CD4-positive, alpha-beta memory T cell (primary cell): ENCODE results near the gene TNFSF12. TPM values are rescaled to one million over a fixed set of nuclear protein-coding genes. Genes with fewer than 3 reads are reported as not detected.

Experiments used
- CTCF ChIA-PET: fragments of 350-600 bp; sonication (Branson Sonifier 250); formaldehyde crosslinking; loops from one replicate; lab custom pipeline; 2021; ENCODE audit warnings: inconsistent platforms; ENCODE audit not compliant: partially characterized antibody; lab: Charles Lee
- POLR2A ChIA-PET: fragments of 350-600 bp; sonication (Branson Sonifier 250); formaldehyde crosslinking; loops from one replicate; lab custom pipeline; 2021; ENCODE audit not compliant: partially characterized antibody; lab: Charles Lee
- DNase-seq, 5 donors: peaks; one replicate each; pipeline versions ENCODE4 v3.0.0 to v3.0.0-alpha.2; 2020 to 2022; ENCODE audit warnings: mixed read lengths in 1 of 5
- H3K27ac ChIP-seq: one replicate; pipeline ENCODE4 v1.7.0; 2013; ENCODE audit warnings: low read depth, low read length
- H3K27me3 ChIP-seq: 2 replicates; pipeline ENCODE4 v1.7.0; 2013; ENCODE audit warnings: mild to moderate bottlenecking, low read length, moderate library complexity; ENCODE audit not compliant: insufficient read depth
- H3K36me3 ChIP-seq: 2 replicates; pipeline ENCODE4 v1.7.0; 2013; ENCODE audit warnings: mild to moderate bottlenecking, low read length, moderate library complexity; ENCODE audit not compliant: insufficient read depth
- H3K4me1 ChIP-seq: 2 replicates; pipeline ENCODE4 v1.7.0; 2013; ENCODE audit warnings: mild to moderate bottlenecking, low read length, moderate library complexity; ENCODE audit not compliant: insufficient read depth
- H3K4me3 ChIP-seq, 2 donors: one replicate each; pipeline ENCODE4 v1.7.0; 2013; ENCODE audit warnings: low read length in 2 of 2, mild to moderate bottlenecking in 1 of 2
- H3K9me3 ChIP-seq, 2 donors: one replicate each; pipeline ENCODE4 v1.7.0; 2013; ENCODE audit warnings: low read length in 2 of 2, control low read depth in 1 of 2; ENCODE audit not compliant: control insufficient read depth in 1 of 2
- H3K27ac Mint-ChIP-seq, 7 donors: one replicate each; pipeline ENCODE4 v1.8.0; 2020 to 2021; ENCODE audit warnings: mixed read lengths in 7 of 7, mild to moderate bottlenecking in 6 of 7, inconsistent platforms in 3 of 7, moderate library complexity in 3 of 7
- H3K27me3 Mint-ChIP-seq, 2 donors: one replicate each; pipeline ENCODE4 v1.8.0; 2020 to 2021; ENCODE audit warnings: mixed read lengths in 2 of 2
- H3K36me3 Mint-ChIP-seq, 2 donors: one replicate each; pipeline ENCODE4 v1.8.0; 2020 to 2021; ENCODE audit warnings: mixed read lengths in 2 of 2, inconsistent platforms in 1 of 2, mild to moderate bottlenecking in 1 of 2
- H3K4me1 Mint-ChIP-seq, 4 donors: one replicate each; pipeline ENCODE4 v1.8.0; 2020 to 2021; ENCODE audit warnings: mixed read lengths in 4 of 4, mild to moderate bottlenecking in 1 of 4
- H3K4me3 Mint-ChIP-seq, 8 donors: one replicate each; pipeline ENCODE4 v1.8.0; 2020 to 2021; ENCODE audit warnings: mixed read lengths in 8 of 8, mild to moderate bottlenecking in 7 of 8, moderate library complexity in 6 of 8, inconsistent platforms in 3 of 8
- H3K9me3 Mint-ChIP-seq, 8 donors: one replicate each; pipeline ENCODE4 v1.8.0; 2020 to 2021; ENCODE audit warnings: mixed read lengths in 8 of 8, mild to moderate bottlenecking in 5 of 8, inconsistent platforms in 3 of 8, moderate library complexity in 1 of 8
- intact Hi-C: fragments of 100-400 bp; cut with micrococcal nuclease; formaldehyde crosslinking; loops from one replicate; pipeline ENCODE4 v1.15.1; 2023
- polyA plus RNA-seq, 2 donors: library from polyadenylated mRNA; unstranded; fragments of 300-500 nt; fragmentation: Illumina TruSeq; gene quantifications; one replicate each; pipeline ENCODE4 v1.2.3, GENCODE V29; 2021
- total RNA-seq, 2 experiments: library from RNA; stranded (reverse); gene quantifications; one replicate each; pipeline ENCODE4 v1.2.3, GENCODE V29; 2021

Gene TNFSF12
- total and polyA plus RNA-seq, 4 experiments from 2014 or later = 45.1 to 72.8 (median 49.0) TPM

DNA sequence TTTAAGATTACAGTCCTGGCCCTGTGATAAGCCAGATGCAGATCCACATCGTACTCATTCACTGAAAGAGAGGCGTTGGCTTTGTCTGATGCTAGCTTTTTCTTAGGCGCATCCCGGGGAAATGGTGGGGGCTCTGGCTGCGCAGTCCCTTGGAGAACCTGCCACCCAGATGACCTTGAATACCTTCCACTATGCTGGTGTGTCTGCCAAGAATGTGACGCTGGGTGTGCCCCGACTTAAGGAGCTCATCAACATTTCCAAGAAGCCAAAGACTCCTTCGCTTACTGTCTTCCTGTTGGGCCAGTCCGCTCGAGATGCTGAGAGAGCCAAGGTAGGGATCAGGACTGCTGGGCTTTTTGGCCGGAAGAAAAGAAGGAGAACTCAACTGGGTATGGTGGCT, 40.7 kb upstream of the TNFSF12 start:
- H3K27me3 ChIP-seq = no peaks in the 10 kb centered on the region
- CTCF ChIA-PET = interaction anchor here (0.8 to 1.9 kb wide), 5 partner anchors 8 to 150 kb away, joined by 3 to 7 read pairs (median 5); partner anchors contain the start of gene SENP3
- DNase-seq = no peak
- Mint-ChIP-seq H3K27ac (peak overlapping the region in 1 of 7 donors; percentile 75), H3K4me3 (no peak overlapping the region), H3K36me3 (peaks cover 56 to 89% of the 10 kb centered on the region in 2 donors), H3K27me3 (no peaks in the 10 kb centered on the region), H3K9me3 (no peaks in the 10 kb centered on the region), H3K4me1 (peaks cover 0 to 1% (median 0%) of the 10 kb centered on the region in 4 donors)
- POLR2A ChIA-PET = interaction anchor here (0.9 to 1.5 kb wide), 2 partner anchors 21 to 24 kb away, joined by 3 to 4 read pairs; no protein-coding TSS in a partner anchor
- no peak overlapping the region for H3K27ac ChIP-seq
- H3K36me3 ChIP-seq = peaks cover 69% of the 10 kb centered on the region
- no peak overlapping the region for H3K4me3 ChIP-seq
- H3K9me3 ChIP-seq = no peaks in the 10 kb centered on the region
- H3K4me1 ChIP-seq = no peaks in the 10 kb centered on the region
- intact Hi-C loops = no loop called here

DNA sequence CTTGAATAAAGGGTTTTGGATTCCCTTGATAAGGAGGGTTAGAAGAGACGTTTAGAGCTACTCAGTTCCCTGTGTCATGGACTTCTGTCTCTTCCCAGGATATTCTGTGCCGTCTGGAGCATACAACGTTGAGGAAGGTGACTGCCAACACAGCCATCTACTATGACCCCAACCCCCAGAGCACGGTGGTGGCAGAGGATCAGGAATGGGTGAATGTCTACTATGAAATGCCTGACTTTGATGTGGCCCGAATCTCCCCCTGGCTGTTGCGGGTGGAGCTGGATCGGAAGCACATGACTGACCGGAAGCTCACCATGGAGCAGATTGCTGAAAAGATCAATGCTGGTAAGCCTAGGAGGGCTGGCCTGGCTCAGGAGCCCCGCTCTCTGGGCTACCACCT, 40.0 kb upstream of the TNFSF12 start:
- Mint-ChIP-seq H3K36me3 (peaks cover 54 to 89% of the 10 kb centered on the region in 2 donors), H3K27me3 (no peaks in the 10 kb centered on the region), H3K9me3 (no peaks in the 10 kb centered on the region), H3K4me3 (no peak overlapping the region), H3K27ac (peak overlapping the region in 2 of 7 donors; percentile 35 to 75), H3K4me1 (peaks cover 0 to 1% (median 0%) of the 10 kb centered on the region in 4 donors)
- CTCF ChIA-PET = interaction anchor here (1.3 kb wide), 1 partner anchor 52 kb away, joined by 5 read pairs; the partner anchor contains the start of gene SENP3
- Histone ChIP-seq H3K36me3 (peaks cover 69% of the 10 kb centered on the region), H3K9me3 (no peaks in the 10 kb centered on the region), H3K27me3 (no peaks in the 10 kb centered on the region), H3K4me3 (no peak overlapping the region), H3K4me1 (no peaks in the 10 kb centered on the region), H3K27ac (no peak overlapping the region)
- no peak for DNase-seq
- POLR2A ChIA-PET = interaction anchor here (0.5 to 1.5 kb wide), 2 partner anchors 22 to 56 kb away, joined by 3 to 4 read pairs; no protein-coding TSS in a partner anchor
- intact Hi-C loops = no loop called here

DNA sequence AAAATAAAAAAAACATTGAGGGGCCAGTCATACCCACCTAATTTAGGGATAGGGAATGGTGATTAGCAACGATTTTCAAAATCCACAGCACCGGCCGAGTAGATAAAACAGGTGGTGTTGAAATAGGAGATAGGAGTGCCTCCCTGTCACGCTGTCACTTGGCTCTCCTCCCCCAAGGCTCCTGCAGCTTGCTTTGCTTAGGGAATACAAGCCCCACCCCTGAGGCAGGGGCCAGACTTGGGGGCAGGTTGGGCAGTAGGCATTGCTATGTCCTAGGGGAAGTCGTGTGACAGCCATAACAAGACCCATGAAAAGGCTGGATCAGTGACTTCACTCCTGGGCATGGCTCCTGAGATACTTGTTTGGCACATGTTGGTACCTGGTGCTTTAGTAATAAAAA, 38.9 kb upstream of the TNFSF12 start:
- no peak for DNase-seq
- no peaks in the 10 kb centered on the region for H3K4me1 ChIP-seq
- no peaks in the 10 kb centered on the region for H3K27me3 ChIP-seq
- H3K4me3 ChIP-seq = no peak overlapping the region
- intact Hi-C loops = no loop called here
- Mint-ChIP-seq H3K36me3 (peaks cover 51 to 90% of the 10 kb centered on the region in 2 donors), H3K4me1 (peaks cover 0 to 2% (median under 1%) of the 10 kb centered on the region in 4 donors), H3K9me3 (no peaks in the 10 kb centered on the region), H3K27ac (peak overlapping the region in 1 of 7 donors; percentile 75), H3K4me3 (no peak overlapping the region), H3K27me3 (no peaks in the 10 kb centered on the region)
- H3K36me3 ChIP-seq = peaks cover 64% of the 10 kb centered on the region
- POLR2A ChIA-PET = no interaction called here
- CTCF ChIA-PET = no interaction called here
- no peaks in the 10 kb centered on the region for H3K9me3 ChIP-seq
- H3K27ac ChIP-seq = no peak overlapping the region

DNA sequence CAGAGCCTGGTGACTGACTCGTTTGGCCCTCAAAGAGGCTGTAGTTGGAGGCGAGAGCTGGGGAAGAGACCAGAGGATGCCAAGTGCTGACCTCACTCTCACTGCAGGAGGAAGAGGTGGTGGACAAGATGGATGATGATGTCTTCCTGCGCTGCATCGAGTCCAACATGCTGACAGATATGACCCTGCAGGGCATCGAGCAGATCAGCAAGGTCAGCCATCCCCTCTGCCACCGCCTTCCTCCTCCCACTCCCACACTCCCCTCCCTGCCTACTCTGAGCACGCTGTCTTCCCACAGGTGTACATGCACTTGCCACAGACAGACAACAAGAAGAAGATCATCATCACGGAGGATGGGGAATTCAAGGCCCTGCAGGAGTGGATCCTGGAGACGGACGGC, 37.8 kb upstream of the TNFSF12 start:
- CTCF ChIA-PET = interaction anchor here (0.8 to 6.9 kb wide), 2 partner anchors 49 to 177 kb away, joined by 3 to 173 read pairs; partner anchors contain the start of genes SENP3, TNFSF13 and TP53
- H3K36me3 ChIP-seq = peaks cover 58% of the 10 kb centered on the region
- H3K4me3 Mint-ChIP-seq = no peak overlapping the region
- H3K27me3 ChIP-seq = no peaks in the 10 kb centered on the region
- no peaks in the 10 kb centered on the region for H3K4me1 ChIP-seq
- intact Hi-C loops = no loop called here
- no peak overlapping the region for H3K4me3 ChIP-seq
- DNase-seq = no peak
- peaks cover 0 to 2% (median under 1%) of the 10 kb centered on the region in 4 donors for H3K4me1 Mint-ChIP-seq
- no peaks in the 10 kb centered on the region for H3K9me3 Mint-ChIP-seq
- peaks cover 48 to 81% of the 10 kb centered on the region in 2 donors for H3K36me3 Mint-ChIP-seq
- peak overlapping the region in 2 of 7 donors; percentile 30 to 43 for H3K27ac Mint-ChIP-seq
- H3K9me3 ChIP-seq = no peaks in the 10 kb centered on the region
- POLR2A ChIA-PET = interaction anchor here (1.0 kb wide), 1 partner anchor 74 kb away, joined by 3 read pairs; no protein-coding TSS in a partner anchor
- no peak overlapping the region for H3K27ac ChIP-seq
- no peaks in the 10 kb centered on the region for H3K27me3 Mint-ChIP-seq

DNA sequence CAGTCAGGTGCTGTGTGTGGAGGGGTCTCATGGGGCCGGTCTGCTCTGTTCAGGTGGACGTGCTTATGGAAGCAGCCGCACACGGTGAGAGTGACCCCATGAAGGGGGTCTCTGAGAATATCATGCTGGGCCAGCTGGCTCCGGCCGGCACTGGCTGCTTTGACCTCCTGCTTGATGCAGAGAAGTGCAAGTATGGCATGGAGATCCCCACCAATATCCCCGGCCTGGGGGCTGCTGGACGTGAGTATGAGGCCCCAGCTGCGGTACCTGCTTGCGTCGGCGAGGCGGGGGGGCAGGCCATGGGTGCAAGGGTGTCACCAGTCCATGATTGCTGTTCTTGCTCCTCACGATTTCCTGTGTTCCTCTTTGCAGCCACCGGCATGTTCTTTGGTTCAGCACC, 36.8 kb upstream of the TNFSF12 start:
- no peaks in the 10 kb centered on the region for H3K4me1 ChIP-seq
- Mint-ChIP-seq H3K27ac (peak overlapping the region in 1 of 7 donors; percentile 43), H3K9me3 (no peaks in the 10 kb centered on the region), H3K36me3 (peaks cover 48 to 73% of the 10 kb centered on the region in 2 donors), H3K4me1 (peaks cover 0 to 2% (median under 1%) of the 10 kb centered on the region in 4 donors), H3K4me3 (no peak overlapping the region), H3K27me3 (no peaks in the 10 kb centered on the region)
- no peak overlapping the region for H3K27ac ChIP-seq
- H3K27me3 ChIP-seq = no peaks in the 10 kb centered on the region
- peaks cover 54% of the 10 kb centered on the region for H3K36me3 ChIP-seq
- ChIA-PET POLR2A (interaction anchor here (1.0 to 1.6 kb wide), 2 partner anchors 57 to 75 kb away, joined by 3 read pairs; no protein-coding TSS in a partner anchor), CTCF (interaction anchor here (1.4 to 6.9 kb wide), 4 partner anchors 15 to 48 kb away, joined by 5 to 173 read pairs (median 27); partner anchors contain the start of genes SENP3, TNFSF12 and TNFSF13)
- no peak for DNase-seq
- intact Hi-C loops = no loop called here
- no peak overlapping the region for H3K4me3 ChIP-seq
- no peaks in the 10 kb centered on the region for H3K9me3 ChIP-seq

DNA sequence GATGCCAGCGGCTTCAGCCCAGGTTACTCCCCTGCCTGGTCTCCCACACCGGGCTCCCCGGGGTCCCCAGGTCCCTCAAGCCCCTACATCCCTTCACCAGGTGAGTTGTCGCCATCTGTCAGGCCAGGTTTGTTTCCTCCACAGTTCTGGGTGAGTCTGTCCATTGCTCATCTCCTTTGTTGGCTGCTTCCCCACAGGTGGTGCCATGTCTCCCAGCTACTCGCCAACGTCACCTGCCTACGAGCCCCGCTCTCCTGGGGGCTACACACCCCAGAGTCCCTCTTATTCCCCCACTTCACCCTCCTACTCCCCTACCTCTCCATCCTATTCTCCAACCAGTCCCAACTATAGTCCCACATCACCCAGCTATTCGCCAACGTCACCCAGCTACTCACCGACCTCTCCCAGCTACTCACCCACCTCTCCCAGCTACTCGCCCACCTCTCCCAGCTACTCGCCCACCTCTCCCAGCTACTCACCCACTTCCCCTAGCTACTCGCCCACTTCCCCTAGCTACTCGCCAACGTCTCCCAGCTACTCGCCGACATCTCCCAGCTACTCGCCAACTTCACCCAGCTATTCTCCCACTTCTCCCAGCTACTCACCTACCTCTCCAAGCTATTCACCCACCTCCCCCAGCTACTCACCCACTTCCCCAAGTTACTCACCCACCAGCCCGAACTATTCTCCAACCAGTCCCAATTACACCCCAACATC, 35.9 kb upstream of the TNFSF12 start:
- POLR2A ChIA-PET = interaction anchor here (0.7 to 4.8 kb wide), 10 partner anchors 10 to 173 kb away, joined by 3 to 40 read pairs (median 4); partner anchors contain the start of genes POLR2A, SENP3 and ZBTB4
- Histone ChIP-seq H3K4me3 (no peak overlapping the region), H3K36me3 (peaks cover 54% of the 10 kb centered on the region), H3K27ac (no peak overlapping the region), H3K27me3 (no peaks in the 10 kb centered on the region), H3K9me3 (no peaks in the 10 kb centered on the region), H3K4me1 (no peaks in the 10 kb centered on the region)
- Mint-ChIP-seq H3K4me1 (peaks cover 0 to 2% (median under 1%) of the 10 kb centered on the region in 4 donors), H3K9me3 (no peaks in the 10 kb centered on the region), H3K36me3 (peaks cover 46 to 67% of the 10 kb centered on the region in 2 donors), H3K27ac (peak overlapping the region in 3 of 7 donors; percentile 43 to 59 (median 52)), H3K27me3 (no peaks in the 10 kb centered on the region), H3K4me3 (no peak overlapping the region)
- CTCF ChIA-PET = interaction anchor here (0.6 to 6.9 kb wide), 21 partner anchors 9 to 233 kb away, joined by 3 to 173 read pairs (median 6); partner anchors contain the start of genes SENP3, SOX15, TMEM102 and TNFSF12
- no peak for DNase-seq
- intact Hi-C loops = no loop called here
